ENCODE data around the gene IGSF6. TPM values are rescaled to one million over a fixed set of nuclear protein-coding genes. Genes with fewer than 3 reads are reported as not detected.

IGSF6 gene
- total and polyA plus RNA-seq, 9 of the 15 experiments (the other 6 are each of a cell fraction or from before 2014, with no cell fraction given) = 0.07 TPM; not detected in 8

DNA sequence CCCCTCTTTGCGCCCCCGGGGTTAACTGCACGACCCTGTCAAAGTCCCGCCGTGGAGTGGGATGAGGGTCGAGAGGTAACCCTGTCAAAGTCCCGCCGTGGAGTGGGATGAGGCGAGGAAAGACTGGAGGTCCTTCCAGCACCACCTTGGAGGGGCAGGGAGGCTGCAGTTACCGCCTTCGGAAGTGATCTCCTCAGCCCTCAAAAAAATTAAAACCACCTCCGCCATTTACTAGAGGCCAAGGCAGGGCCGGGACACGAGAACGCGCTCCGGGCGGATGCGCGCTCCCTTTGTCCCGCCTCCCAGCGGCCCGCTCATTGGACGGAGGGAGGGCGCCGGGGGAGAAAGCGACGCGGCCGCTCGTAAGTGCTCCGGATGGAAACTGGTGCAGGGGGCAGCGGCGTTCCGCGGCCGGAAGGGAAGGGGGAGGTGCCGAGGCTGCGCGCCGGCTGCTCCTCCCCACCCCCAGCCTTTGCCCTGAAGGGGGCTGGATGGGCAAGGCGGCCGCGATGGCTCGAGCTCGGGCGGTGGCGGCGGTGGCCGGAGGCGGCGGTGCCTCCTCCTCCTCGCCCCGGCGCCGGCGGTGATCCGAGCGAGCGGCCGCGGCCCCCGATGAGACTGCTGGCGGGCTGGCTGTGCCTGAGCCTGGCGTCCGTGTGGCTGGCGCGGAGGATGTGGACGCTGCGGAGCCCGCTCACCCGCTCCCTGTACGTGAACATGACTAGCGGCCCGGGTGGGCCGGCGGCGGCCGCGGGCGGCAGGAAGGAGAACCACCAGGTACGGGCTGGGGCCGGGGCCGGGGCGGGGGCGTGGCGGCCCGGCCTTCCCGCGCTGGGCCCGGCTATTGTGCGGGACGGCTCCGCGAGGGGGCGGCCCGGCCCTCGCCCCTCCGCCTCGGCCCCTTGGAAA, 53.0 kb downstream of the IGSF6 start, which contains the start of gene METTL9 (continued):
- TF ChIP-seq, protein P1, sequence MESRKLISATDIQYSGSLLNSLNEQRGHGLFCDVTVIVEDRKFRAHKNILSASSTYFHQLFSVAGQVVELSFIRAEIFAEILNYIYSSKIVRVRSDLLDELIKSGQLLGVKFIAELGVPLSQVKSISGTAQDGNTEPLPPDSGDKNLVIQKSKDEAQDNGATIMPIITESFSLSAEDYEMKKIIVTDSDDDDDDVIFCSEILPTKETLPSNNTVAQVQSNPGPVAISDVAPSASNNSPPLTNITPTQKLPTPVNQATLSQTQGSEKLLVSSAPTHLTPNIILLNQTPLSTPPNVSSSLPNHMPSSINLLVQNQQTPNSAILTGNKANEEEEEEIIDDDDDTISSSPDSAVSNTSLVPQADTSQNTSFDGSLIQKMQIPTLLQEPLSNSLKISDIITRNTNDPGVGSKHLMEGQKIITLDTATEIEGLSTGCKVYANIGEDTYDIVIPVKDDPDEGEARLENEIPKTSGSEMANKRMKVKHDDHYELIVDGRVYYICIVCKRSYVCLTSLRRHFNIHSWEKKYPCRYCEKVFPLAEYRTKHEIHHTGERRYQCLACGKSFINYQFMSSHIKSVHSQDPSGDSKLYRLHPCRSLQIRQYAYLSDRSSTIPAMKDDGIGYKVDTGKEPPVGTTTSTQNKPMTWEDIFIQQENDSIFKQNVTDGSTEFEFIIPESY (CRISPR knock-in tag; IDR thresholded peaks at IDR 0.05) = peak; percentile 47; the same call in 1 of the 2 replicates
- TF ChIP-seq, protein P2, sequence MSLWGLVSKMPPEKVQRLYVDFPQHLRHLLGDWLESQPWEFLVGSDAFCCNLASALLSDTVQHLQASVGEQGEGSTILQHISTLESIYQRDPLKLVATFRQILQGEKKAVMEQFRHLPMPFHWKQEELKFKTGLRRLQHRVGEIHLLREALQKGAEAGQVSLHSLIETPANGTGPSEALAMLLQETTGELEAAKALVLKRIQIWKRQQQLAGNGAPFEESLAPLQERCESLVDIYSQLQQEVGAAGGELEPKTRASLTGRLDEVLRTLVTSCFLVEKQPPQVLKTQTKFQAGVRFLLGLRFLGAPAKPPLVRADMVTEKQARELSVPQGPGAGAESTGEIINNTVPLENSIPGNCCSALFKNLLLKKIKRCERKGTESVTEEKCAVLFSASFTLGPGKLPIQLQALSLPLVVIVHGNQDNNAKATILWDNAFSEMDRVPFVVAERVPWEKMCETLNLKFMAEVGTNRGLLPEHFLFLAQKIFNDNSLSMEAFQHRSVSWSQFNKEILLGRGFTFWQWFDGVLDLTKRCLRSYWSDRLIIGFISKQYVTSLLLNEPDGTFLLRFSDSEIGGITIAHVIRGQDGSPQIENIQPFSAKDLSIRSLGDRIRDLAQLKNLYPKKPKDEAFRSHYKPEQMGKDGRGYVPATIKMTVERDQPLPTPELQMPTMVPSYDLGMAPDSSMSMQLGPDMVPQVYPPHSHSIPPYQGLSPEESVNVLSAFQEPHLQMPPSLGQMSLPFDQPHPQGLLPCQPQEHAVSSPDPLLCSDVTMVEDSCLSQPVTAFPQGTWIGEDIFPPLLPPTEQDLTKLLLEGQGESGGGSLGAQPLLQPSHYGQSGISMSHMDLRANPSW (CRISPR knock-in tag; IDR thresholded peaks at IDR 0.05) = no peak
- TF ChIP-seq PML (IDR thresholded peaks at IDR 0.05; ENCODE audit: low read length) = peak; percentile 91
- TF ChIP-seq, protein P3, sequence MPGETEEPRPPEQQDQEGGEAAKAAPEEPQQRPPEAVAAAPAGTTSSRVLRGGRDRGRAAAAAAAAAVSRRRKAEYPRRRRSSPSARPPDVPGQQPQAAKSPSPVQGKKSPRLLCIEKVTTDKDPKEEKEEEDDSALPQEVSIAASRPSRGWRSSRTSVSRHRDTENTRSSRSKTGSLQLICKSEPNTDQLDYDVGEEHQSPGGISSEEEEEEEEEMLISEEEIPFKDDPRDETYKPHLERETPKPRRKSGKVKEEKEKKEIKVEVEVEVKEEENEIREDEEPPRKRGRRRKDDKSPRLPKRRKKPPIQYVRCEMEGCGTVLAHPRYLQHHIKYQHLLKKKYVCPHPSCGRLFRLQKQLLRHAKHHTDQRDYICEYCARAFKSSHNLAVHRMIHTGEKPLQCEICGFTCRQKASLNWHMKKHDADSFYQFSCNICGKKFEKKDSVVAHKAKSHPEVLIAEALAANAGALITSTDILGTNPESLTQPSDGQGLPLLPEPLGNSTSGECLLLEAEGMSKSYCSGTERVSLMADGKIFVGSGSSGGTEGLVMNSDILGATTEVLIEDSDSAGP (CRISPR knock-in tag; IDR thresholded peaks at IDR 0.05) = peak; percentile 57; the same call in 1 of the 2 replicates
- peak; percentile 94 for TF ChIP-seq KAT7 (CRISPR knock-in tag; IDR thresholded peaks at IDR 0.05; ENCODE audit: borderline replicate concordance)
- 0 out of 2 replicates have a peak, but pooled peaks have one; percentile 29 for TF ChIP-seq ZNF644 (tag; IDR thresholded peaks at IDR 0.05; ENCODE audit: low read depth)
- TF ChIP-seq KDM5B (IDR thresholded peaks at IDR 0.05; ENCODE audit: insufficient replicate concordance, low read depth, low read length) = peak; percentile 55
- no peak for TF ChIP-seq HDGF (IDR thresholded peaks at IDR 0.05)
- TF ChIP-seq SAP30 (IDR thresholded peaks at IDR 0.05; ENCODE audit: borderline replicate concordance, insufficient read depth, low read depth, low read length, poor library complexity, severe bottlenecking) = no peak
- TF ChIP-seq RBBP5 (IDR thresholded peaks at IDR 0.05; ENCODE audit: borderline replicate concordance, insufficient read depth, low read length, poor library complexity, severe bottlenecking) = peak; percentile 87
- TF ChIP-seq EP400 (IDR thresholded peaks at IDR 0.05) = peak; percentile 74
- TF ChIP-seq, protein P4, sequence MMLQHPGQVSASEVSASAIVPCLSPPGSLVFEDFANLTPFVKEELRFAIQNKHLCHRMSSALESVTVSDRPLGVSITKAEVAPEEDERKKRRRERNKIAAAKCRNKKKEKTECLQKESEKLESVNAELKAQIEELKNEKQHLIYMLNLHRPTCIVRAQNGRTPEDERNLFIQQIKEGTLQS (IDR thresholded peaks at IDR 0.05) = no peak
- TF ChIP-seq, protein P4 (CRISPR knock-in tag; conservative IDR thresholded peaks at IDR 0.05) = no peak
- TF ChIP-seq HNRNPK (IDR thresholded peaks at IDR 0.05; ENCODE audit: low read depth, low read length, poor library complexity, severe bottlenecking) = no peak
- no peak for TF ChIP-seq ZNF253 (CRISPR knock-in tag; conservative IDR thresholded peaks at IDR 0.05)
- TF ChIP-seq, protein P5, sequence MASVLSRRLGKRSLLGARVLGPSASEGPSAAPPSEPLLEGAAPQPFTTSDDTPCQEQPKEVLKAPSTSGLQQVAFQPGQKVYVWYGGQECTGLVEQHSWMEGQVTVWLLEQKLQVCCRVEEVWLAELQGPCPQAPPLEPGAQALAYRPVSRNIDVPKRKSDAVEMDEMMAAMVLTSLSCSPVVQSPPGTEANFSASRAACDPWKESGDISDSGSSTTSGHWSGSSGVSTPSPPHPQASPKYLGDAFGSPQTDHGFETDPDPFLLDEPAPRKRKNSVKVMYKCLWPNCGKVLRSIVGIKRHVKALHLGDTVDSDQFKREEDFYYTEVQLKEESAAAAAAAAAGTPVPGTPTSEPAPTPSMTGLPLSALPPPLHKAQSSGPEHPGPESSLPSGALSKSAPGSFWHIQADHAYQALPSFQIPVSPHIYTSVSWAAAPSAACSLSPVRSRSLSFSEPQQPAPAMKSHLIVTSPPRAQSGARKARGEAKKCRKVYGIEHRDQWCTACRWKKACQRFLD (CRISPR knock-in tag; IDR thresholded peaks at IDR 0.05) = peak; percentile 86
- peak; percentile 67 for TF ChIP-seq BRD9 (IDR thresholded peaks at IDR 0.05; ENCODE audit: low read depth, partially characterized antibody)
